HG03175 (cell line): ENCODE measurements around the gene ZNF500.
A peak's percentile ranks its signal among the peaks of the same experiment; 100 is the strongest.

Experiments
- ATAC-seq: cut with Tn5 transposase; IDR thresholded peaks from one replicate; pipeline ENCODE4 v1.9.1; 2021; ENCODE audit warnings: mild to moderate bottlenecking, moderate library complexity; ENCODE audit not compliant: unreplicated experiment

Gene ZNF500

DNA sequence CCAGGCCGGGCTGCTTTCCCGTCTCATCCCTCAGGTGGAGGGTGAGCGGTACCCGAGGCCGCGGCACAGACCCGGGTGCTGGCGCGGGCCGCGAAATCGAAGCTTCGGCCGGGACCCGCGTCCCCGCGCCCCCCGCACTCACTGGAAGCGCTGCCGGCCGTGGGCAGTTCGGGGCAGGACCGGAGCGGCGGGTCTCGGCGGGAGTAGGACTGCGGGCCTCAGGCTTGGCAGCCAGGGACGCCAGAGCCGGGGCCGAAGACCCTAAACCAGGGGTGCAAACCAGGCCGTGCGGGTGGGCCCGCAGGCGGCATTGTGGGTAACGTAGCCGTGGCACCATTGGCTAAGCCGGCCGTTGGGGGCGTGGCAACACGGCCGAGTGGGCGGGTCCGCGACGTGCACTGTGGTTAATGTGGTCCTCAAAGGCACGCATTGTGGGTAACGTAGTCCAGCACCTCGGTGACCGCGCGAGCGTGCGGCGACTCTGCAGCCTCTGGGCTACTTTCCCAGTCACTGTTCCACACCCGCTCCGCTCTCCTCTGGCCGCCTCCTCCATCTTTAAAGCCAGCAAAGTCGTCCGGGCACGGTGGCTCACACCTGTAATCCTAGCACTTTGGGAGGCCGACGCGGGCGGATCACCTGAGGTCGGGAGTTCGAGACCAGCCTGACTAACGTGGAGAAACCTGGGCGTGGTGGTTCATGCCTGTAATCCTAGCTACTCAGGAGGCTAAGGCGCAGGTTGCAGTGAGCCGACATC lies at the start of gene ZNF500:
Gene ZNF500, minus strand, starts transcription at position 288 of the 754 bp plus-strand sequence. CDS start 1,184 bp downstream, outside the sequence.
- peak; percentile 82 for ATAC-seq

DNA sequence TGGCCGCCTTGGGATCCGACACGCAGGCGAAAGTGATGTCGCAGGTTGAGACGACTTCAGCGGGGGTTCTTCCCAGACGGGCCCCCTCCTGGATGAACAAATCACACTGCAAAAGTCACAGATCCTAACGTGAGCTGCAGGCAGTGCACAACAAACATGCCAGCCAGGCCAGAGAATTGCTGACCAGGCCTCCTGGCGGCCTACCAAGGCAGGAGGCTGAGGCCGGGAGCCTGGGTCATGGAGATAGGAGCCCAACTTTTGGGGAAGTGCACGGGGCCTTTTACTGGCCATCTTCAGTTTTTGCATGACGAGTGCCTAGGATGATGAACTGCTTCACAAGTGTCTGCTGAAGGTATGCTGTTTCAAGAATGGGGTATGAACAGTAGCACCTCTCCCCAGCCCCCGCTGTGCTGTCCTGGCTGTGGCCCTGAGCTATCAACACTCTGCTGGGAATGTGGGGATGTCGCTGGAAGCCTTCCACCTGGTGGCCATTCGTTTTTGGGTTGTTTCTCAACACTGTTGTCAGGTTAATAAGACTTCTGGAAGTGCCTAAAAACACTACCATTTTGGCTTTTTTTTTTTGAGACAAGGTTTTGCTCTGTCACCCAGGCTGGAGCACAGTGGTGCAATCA lies 47.7 kb upstream of the ZNF500 start:
- no peak for ATAC-seq

GRCh38 chr16:4814046-4814445 lies 47.1 kb upstream of the ZNF500 start:
- no peak for ATAC-seq

- ATAC-seq, result no peak
These were observed 46.5 kb upstream of the ZNF500 start for GRCh38 chr16:4813251-4814003.

DNA sequence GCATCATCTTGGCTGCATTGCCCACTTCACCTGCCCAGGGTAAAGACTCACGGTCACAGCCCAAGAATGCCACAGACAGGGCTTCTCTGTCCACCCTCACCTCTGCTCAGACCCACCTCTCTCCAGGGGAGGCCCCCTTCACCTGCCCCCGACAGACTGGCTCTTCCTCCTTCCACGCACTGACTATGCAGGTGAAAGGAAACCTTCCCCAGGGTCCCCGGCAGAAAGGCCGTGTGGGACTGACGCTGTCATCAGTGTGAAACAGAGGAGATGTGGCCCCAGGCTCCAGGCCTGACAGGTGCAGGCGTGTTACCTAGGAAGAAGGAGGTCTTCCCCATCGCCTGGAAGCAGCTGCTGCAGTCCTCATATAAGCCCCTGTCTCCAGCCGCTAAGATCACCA lies 44.8 kb upstream of the ZNF500 start:
- no peak for ATAC-seq

GRCh38 chr16:4811242-4811641 lies 44.3 kb upstream of the ZNF500 start:
- no peak for ATAC-seq

- no peak for ATAC-seq
These were observed 39.3 kb upstream of the ZNF500 start for GRCh38 chr16:4806280-4806679.

- no peak for ATAC-seq
These were observed 38.3 kb upstream of the ZNF500 start for GRCh38 chr16:4805231-4805630.

DNA sequence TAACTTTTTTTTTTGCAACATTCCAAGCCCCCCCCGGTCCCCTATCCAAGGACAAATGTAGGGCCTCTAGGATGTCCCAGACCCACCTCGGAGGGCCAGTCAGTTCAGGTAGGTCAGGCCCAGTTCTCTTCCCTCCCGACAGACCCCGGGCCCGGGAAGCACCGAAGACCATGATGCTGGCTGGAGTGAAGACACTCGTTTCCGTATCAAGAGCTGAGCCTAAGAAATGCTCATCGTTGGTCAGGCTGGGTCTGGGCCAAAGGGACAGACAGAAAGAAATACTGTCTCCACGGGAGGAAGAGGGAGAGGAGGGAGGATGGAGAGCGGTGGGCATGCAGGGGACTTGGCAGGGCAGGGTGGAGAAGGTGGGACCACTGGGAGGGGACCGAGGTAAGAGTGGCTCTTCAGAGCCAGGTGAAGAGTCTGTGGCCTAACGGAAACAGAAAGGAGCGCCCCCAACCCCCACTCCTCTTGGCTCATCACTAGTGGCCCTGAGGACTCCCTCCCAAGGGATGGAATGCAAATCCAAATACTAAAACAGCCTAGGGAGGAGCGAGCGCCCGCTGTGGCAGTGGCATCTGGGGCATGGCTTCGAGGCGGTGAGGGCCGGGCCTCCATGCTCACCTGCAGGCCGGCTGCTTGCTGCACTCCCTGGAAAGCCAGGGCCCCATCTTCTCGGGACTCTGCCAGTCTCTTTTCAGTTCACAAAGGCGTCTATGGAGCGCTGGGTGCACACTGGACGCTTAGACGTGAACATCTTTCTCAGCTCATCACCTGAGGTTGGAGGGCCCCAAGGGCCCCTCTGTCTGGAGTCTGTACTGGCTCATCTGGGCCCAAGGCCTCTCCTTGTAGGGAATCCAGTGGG lies 37.2 kb upstream of the ZNF500 start:
- no peak for ATAC-seq

- ATAC-seq, result no peak
These were observed 36.5 kb upstream of the ZNF500 start for GRCh38 chr16:4803401-4803844.

- peak; percentile 96 for ATAC-seq
These were observed 35.8 kb upstream of the ZNF500 start for GRCh38 chr16:4802659-4803287.

DNA sequence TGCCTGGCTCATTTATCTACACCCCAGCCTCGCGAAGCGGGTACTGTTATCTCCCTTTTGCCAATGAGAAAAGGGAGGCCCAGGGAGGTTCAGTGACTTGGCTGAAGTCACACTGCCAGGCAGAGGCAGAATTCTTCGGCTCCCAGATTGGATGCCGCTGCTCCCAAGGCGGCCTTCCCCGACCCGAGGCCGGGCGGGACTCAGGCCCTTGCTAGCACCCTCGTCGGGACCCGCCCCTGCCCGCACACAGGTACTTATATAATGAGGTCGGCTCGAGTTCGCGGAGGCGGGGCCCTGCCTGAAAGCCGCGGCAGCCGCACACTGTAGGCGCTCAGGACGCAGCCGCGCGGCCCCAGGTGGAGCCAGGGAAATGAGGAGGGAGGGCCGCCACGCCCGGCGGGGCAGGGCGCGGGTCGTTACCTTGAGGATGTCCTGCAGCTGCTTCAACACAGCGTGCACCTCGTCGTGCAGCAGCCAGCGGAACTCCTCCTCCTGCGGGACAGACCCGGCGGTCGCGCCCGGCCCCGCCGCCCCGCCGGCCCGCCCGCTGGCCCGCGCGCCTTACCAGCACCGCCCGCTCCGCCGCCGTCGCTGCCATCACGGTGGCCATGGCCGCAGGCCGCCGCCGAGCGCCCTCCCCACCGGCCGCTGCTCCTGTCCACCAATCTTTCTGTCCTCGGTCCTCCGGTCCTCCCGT lies 35.1 kb upstream of the ZNF500 start, which contains the start of gene ROGDI:
Gene ROGDI, minus strand, starts transcription at position 672 of the 697 bp plus-strand sequence. Its CDS starts 62 bp downstream, at position 610.
- ATAC-seq, result peak; percentile 45

DNA sequence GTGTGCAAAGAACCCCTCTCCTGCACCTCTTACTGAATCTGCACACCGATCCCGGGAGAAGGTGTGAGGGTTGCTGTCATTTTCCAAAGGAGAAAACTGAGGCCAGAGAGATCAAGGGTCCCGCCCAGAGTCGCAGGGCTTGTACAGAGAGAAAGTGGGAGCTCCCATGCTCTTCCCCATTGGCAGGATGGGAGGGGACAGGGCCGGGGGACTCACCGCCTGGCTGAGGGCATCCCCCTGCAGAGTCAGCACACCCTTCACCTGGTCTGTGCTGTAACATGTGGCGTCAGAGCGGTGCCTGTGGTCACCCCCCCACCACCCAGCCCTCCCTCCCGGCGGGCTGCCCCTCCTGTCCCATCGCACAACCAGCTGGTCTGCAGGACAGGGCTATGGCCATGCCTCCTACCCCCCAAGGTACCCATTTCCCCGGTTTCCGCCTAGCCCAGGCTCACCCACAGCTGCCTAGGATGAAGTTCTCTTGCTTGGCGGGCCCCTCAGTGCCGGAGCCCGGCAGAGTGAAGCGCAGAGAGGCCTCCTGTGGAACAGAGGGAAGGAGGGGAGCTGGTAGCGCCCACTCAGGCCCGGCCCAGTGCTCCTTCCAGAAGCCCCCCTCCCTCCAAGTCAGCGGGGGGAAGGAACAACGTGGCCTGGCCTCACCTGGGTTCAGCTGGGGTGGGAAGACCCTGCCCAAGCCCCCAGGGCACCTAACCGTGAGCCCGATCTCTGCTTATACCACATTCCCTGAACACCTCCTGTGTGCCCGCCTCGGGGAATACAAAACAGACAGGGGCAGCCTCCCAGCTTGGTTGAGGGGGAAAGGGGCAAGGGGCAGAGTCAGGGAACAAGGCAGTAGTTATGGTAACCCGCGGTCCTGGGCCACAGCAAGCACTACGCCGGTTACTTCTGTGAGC lies 34.3 kb upstream of the ZNF500 start:
- no peak for ATAC-seq

GRCh38 chr16:4800290-4801041 lies 33.5 kb upstream of the ZNF500 start:
- no peak for ATAC-seq

GRCh38 chr16:4799171-4799855 lies 32.4 kb upstream of the ZNF500 start:
- no peak for ATAC-seq

DNA sequence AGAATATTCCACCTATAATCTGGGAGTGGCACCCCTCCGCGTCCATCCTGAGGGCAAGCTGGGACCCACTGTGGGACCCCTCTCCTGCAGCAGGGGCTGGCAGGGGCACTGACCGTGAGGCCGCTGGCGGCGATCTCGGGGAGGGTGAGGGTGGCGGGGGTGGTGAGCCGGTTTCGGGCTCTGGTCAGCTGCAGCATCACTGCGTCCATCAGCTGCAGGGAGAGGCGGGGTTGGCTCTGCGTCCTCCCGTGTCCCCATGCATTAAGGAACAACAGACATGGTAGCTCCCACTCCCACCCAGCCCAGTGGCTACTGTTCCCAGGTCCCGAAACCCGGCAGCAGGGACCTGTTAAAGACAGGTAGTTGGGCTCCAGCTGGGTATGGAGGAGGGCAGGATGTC lies 31.5 kb upstream of the ZNF500 start:
- ATAC-seq, result no peak

- ATAC-seq, result no peak
These were observed 30.9 kb upstream of the ZNF500 start for GRCh38 chr16:4797805-4798252.
